ENCODE data around the gene ZNF511.

The ZNF511 gene

GRCh38 chr10:133295426-133296320 lies 13.0 kb upstream of the ZNF511 start:
- H3K9me3 ChIP-seq (ENCODE audit: insufficient read depth, low read depth, low read length): no peaks in the 10 kb centered on the region
- 96% methylated on average over 42 of the region's 42 CpGs for WGBS
- H3K9ac ChIP-seq (ENCODE audit: low read depth, low read length): no peak overlapping the region
- no peaks in the 10 kb centered on the region for H3K27me3 ChIP-seq (ENCODE audit: insufficient read depth, low read length)
- H3K4me1 ChIP-seq (ENCODE audit: insufficient read depth, low read length): no peaks in the 10 kb centered on the region
- H3K27ac ChIP-seq (ENCODE audit: low read depth, low read length): no peak overlapping the region
- H3K36me3 ChIP-seq (ENCODE audit: insufficient read depth, low read length): peaks cover 81% of the 10 kb centered on the region
- H3K4me3 ChIP-seq (ENCODE audit: low read length): no peak overlapping the region

- Histone ChIP-seq H3K36me3 (ENCODE audit: insufficient read depth, low read length) (peaks cover 85% of the 10 kb centered on the region), H3K4me3 (ENCODE audit: low read length) (no peak overlapping the region), H3K9me3 (ENCODE audit: insufficient read depth, low read depth, low read length) (no peaks in the 10 kb centered on the region), H3K9ac (ENCODE audit: low read depth, low read length) (no peak overlapping the region), H3K27me3 (ENCODE audit: insufficient read depth, low read length) (no peaks in the 10 kb centered on the region), H3K27ac (ENCODE audit: low read depth, low read length) (no peak overlapping the region), H3K4me1 (ENCODE audit: insufficient read depth, low read length) (no peaks in the 10 kb centered on the region)
- 96% methylated on average over 10 of the region's 10 CpGs for WGBS
Measured at GRCh38 chr10:133297504-133297903, 11.2 kb upstream of the ZNF511 start.

DNA sequence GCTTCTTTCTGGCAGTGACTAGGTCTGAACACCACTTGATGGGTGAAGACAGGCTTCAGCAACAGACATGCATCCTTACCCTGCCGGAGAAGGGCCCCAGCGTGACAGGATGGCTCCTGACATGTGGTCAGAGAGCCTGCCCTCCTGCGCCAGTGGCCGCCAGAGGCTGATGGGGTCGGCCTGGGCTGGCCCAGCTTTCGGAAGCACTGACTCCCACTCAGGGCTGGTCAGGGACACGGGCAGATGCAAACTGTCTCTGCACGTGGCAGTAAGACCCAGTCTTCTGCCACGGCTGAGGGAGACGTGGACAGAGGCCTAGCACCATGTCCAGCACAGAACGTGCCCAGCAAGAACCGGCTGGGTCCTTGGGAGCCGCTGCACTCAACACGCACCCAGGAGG lies 10.2 kb upstream of the ZNF511 start:
- Histone ChIP-seq H3K9me3 (ENCODE audit: insufficient read depth, low read depth, low read length) (no peaks in the 10 kb centered on the region), H3K4me1 (ENCODE audit: insufficient read depth, low read length) (no peaks in the 10 kb centered on the region), H3K4me3 (ENCODE audit: low read length) (no peak overlapping the region), H3K36me3 (ENCODE audit: insufficient read depth, low read length) (peaks cover 79% of the 10 kb centered on the region), H3K27me3 (ENCODE audit: insufficient read depth, low read length) (no peaks in the 10 kb centered on the region), H3K27ac (ENCODE audit: low read depth, low read length) (no peak overlapping the region), H3K9ac (ENCODE audit: low read depth, low read length) (no peak overlapping the region)
- 94% methylated on average over 14 of the region's 14 CpGs for WGBS

DNA sequence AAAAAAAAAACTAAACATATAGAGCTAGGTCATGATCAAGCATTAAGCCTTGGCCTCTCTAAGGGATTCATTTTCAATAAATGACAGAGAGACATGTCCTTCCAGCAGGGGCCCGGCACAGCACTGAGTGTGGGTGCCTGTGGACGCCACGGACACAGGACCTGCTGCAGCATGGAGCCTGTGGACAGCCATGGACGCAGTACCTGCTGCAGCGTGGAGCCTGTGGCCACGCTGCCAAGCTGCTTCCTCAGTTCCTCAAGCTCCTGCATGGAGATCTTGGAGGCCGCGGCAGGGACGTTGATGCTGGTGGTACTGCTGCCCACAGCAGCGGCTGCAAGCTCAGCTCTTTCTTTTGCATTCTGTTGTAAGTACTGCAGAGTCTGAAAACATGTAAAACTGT lies 9.5 kb upstream of the ZNF511 start:
- H3K9me3 ChIP-seq (ENCODE audit: insufficient read depth, low read depth, low read length): no peaks in the 10 kb centered on the region
- no peak overlapping the region for H3K27ac ChIP-seq (ENCODE audit: low read depth, low read length)
- H3K4me1 ChIP-seq (ENCODE audit: insufficient read depth, low read length): no peaks in the 10 kb centered on the region
- H3K36me3 ChIP-seq (ENCODE audit: insufficient read depth, low read length): peaks cover 73% of the 10 kb centered on the region
- WGBS: 97% methylated on average over 10 of the region's 10 CpGs
- H3K27me3 ChIP-seq (ENCODE audit: insufficient read depth, low read length): no peaks in the 10 kb centered on the region
- H3K4me3 ChIP-seq (ENCODE audit: low read length): no peak overlapping the region
- H3K9ac ChIP-seq (ENCODE audit: low read depth, low read length): no peak overlapping the region

DNA sequence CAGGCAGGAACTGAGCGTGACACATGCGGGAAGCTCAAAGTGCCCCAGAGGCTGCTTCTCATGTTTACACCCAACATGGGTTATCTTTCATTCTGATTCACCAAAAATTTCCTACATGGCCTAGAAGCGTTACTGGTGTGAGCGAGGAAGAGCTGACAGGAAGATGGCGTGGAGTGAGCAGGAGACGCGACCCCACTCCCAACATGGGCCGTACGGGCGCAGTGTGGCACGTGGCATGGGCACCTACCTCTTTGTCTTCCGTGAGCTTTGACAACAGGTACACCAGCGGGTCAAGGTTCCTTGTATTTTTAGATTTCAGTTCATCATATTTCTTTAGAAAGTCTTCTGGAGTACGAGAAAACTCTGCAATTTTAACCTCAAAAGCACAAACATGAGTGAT lies 9.0 kb upstream of the ZNF511 start:
- no peaks in the 10 kb centered on the region for H3K4me1 ChIP-seq (ENCODE audit: insufficient read depth, low read length)
- no peaks in the 10 kb centered on the region for H3K9me3 ChIP-seq (ENCODE audit: insufficient read depth, low read depth, low read length)
- no peak overlapping the region for H3K9ac ChIP-seq (ENCODE audit: low read depth, low read length)
- H3K36me3 ChIP-seq (ENCODE audit: insufficient read depth, low read length): peaks cover 70% of the 10 kb centered on the region
- H3K27me3 ChIP-seq (ENCODE audit: insufficient read depth, low read length): no peaks in the 10 kb centered on the region
- H3K4me3 ChIP-seq (ENCODE audit: low read length): no peak overlapping the region
- H3K27ac ChIP-seq (ENCODE audit: low read depth, low read length): no peak overlapping the region
- WGBS: 96% methylated on average over 14 of the region's 14 CpGs

- Histone ChIP-seq H3K27ac (ENCODE audit: low read depth, low read length) (no peak overlapping the region), H3K4me3 (ENCODE audit: low read length) (no peak overlapping the region), H3K36me3 (ENCODE audit: insufficient read depth, low read length) (peaks cover 46% of the 10 kb centered on the region), H3K9me3 (ENCODE audit: insufficient read depth, low read depth, low read length) (no peaks in the 10 kb centered on the region), H3K4me1 (ENCODE audit: insufficient read depth, low read length) (no peaks in the 10 kb centered on the region), H3K9ac (ENCODE audit: low read depth, low read length) (no peak overlapping the region), H3K27me3 (ENCODE audit: insufficient read depth, low read length) (no peaks in the 10 kb centered on the region)
- 95% methylated on average over 14 of the region's 14 CpGs for WGBS
Measured at GRCh38 chr10:133302230-133302629, 6.5 kb upstream of the ZNF511 start.

DNA sequence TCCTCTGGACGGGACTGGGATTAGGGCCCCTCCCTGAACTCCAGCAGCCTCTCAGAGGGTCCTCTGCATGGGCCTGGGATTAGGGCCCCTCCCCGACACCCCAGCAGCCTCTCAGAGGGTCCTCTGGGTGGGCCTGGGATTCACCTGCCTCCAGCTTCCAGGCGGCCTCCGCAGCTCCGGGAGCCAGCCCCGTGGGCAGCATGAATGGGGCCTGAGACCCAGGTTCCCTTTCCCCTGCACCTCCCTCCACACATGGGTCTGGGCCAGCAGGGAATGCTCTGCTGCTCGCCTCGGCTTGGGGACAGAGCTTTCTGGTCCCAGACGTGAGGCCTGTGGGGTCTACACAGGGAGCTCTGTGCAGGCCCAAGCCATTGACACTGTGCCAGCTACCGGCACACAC lies 5.5 kb upstream of the ZNF511 start:
- Histone ChIP-seq H3K36me3 (ENCODE audit: insufficient read depth, low read length) (peaks cover 37% of the 10 kb centered on the region), H3K9ac (ENCODE audit: low read depth, low read length) (no peak overlapping the region), H3K9me3 (ENCODE audit: insufficient read depth, low read depth, low read length) (no peaks in the 10 kb centered on the region), H3K27me3 (ENCODE audit: insufficient read depth, low read length) (no peaks in the 10 kb centered on the region), H3K27ac (ENCODE audit: low read depth, low read length) (no peak overlapping the region), H3K4me3 (ENCODE audit: low read length) (no peak overlapping the region), H3K4me1 (ENCODE audit: insufficient read depth, low read length) (no peaks in the 10 kb centered on the region)
- 93% methylated on average over 10 of the region's 10 CpGs for WGBS

GRCh38 chr10:133306097-133306476 lies 2.6 kb upstream of the ZNF511 start:
- Histone ChIP-seq H3K27ac (ENCODE audit: low read depth, low read length) (no peak overlapping the region), H3K9ac (ENCODE audit: low read depth, low read length) (no peak overlapping the region), H3K27me3 (ENCODE audit: insufficient read depth, low read length) (no peaks in the 10 kb centered on the region), H3K9me3 (ENCODE audit: insufficient read depth, low read depth, low read length) (no peaks in the 10 kb centered on the region), H3K4me3 (ENCODE audit: low read length) (no peak overlapping the region), H3K4me1 (ENCODE audit: insufficient read depth, low read length) (no peaks in the 10 kb centered on the region), H3K36me3 (ENCODE audit: insufficient read depth, low read length) (peaks cover 22% of the 10 kb centered on the region)
- WGBS: 93% methylated on average over 5 of the region's 5 CpGs

DNA sequence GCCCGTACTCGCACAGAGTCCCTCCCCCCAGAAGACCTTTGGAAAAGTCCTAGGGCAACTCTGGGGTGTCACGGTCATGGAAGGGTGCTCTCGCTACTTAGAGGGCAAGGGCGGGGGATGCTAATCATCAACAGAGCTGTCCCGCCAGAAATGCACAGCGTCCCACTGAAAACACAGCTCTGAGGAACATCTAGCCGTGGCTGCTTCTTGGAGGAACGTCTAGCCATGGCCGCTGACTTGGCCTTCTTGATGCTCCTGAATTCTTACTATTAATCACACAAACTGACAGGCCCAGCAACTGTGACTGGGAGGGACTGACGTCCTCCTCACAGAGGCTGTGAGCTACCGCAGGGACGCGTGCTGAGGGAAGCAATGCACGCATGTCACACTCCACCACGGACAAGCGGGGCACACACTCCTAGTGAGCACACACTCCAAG lies 1.8 kb upstream of the ZNF511 start:
- H3K27me3 ChIP-seq (ENCODE audit: insufficient read depth, low read length): no peaks in the 10 kb centered on the region
- H3K4me1 ChIP-seq (ENCODE audit: insufficient read depth, low read length): no peaks in the 10 kb centered on the region
- H3K27ac ChIP-seq (ENCODE audit: low read depth, low read length): no peak overlapping the region
- WGBS: 95% methylated on average over 17 of the region's 17 CpGs
- H3K9ac ChIP-seq (ENCODE audit: low read depth, low read length): no peak overlapping the region
- H3K9me3 ChIP-seq (ENCODE audit: insufficient read depth, low read depth, low read length): no peaks in the 10 kb centered on the region
- H3K36me3 ChIP-seq (ENCODE audit: insufficient read depth, low read length): peaks cover 27% of the 10 kb centered on the region
- no peak overlapping the region for H3K4me3 ChIP-seq (ENCODE audit: low read length)

GRCh38 chr10:133307776-133308420 lies 816 bp upstream of the ZNF511 start:
- 11% methylated on average over 25 of the region's 25 CpGs for WGBS
- no peaks in the 10 kb centered on the region for H3K9me3 ChIP-seq (ENCODE audit: insufficient read depth, low read depth, low read length)
- peaks cover 28% of the 10 kb centered on the region for H3K36me3 ChIP-seq (ENCODE audit: insufficient read depth, low read length)
- H3K4me3 ChIP-seq (ENCODE audit: low read length): peak overlapping the region; percentile 92
- no peaks in the 10 kb centered on the region for H3K4me1 ChIP-seq (ENCODE audit: insufficient read depth, low read length)
- peak overlapping the region; percentile 93 for H3K9ac ChIP-seq (ENCODE audit: low read depth, low read length)
- peak overlapping the region; percentile 96 for H3K27ac ChIP-seq (ENCODE audit: low read depth, low read length)
- no peaks in the 10 kb centered on the region for H3K27me3 ChIP-seq (ENCODE audit: insufficient read depth, low read length)

GRCh38 chr10:133309100-133309719 lies 496 bp downstream of the ZNF511 start:
- H3K36me3 ChIP-seq (ENCODE audit: insufficient read depth, low read length): peaks cover 30% of the 10 kb centered on the region
- H3K9me3 ChIP-seq (ENCODE audit: insufficient read depth, low read depth, low read length): no peaks in the 10 kb centered on the region
- 26% methylated on average over 46 of the region's 46 CpGs for WGBS
- H3K27me3 ChIP-seq (ENCODE audit: insufficient read depth, low read length): no peaks in the 10 kb centered on the region
- peak overlapping the region; percentile 92 for H3K4me3 ChIP-seq (ENCODE audit: low read length)
- H3K4me1 ChIP-seq (ENCODE audit: insufficient read depth, low read length): no peaks in the 10 kb centered on the region
- H3K27ac ChIP-seq (ENCODE audit: low read depth, low read length): peak overlapping the region; percentile 96
- H3K9ac ChIP-seq (ENCODE audit: low read depth, low read length): peak overlapping the region; percentile 93

All from HUES64 (cell line).